Mammary epithelial cell (primary cell): Measurements from ENCODE around the gene RALGPS1.

Experiments
- EZH2 ChIP-seq: IDR thresholded peaks from 2 replicates; pipeline ENCODE4 v1.6.1; 2012; ENCODE audit warnings: low read length, inconsistent platforms, borderline replicate concordance
- TF ChIP-seq, protein P1 (sequence below), 2 donors: IDR thresholded peaks in 1 of 2; conservative IDR thresholded peaks in 1 of 2; 2 replicates each; pipeline ENCODE4 v1.5.1; 2011 to 2012; ENCODE audit warnings: inconsistent platforms in 2 of 2, low read length in 2 of 2, mild to moderate bottlenecking in 2 of 2, control low read depth in 1 of 2, low read depth in 1 of 2; ENCODE audit not compliant: insufficient read depth in 1 of 2; ENCODE audit errors: extremely low read depth in 1 of 2

GRCh38 chr9:127088724-127089615 is 174.4 kb downstream of the RALGPS1 start:
- TF ChIP-seq, protein P1, sequence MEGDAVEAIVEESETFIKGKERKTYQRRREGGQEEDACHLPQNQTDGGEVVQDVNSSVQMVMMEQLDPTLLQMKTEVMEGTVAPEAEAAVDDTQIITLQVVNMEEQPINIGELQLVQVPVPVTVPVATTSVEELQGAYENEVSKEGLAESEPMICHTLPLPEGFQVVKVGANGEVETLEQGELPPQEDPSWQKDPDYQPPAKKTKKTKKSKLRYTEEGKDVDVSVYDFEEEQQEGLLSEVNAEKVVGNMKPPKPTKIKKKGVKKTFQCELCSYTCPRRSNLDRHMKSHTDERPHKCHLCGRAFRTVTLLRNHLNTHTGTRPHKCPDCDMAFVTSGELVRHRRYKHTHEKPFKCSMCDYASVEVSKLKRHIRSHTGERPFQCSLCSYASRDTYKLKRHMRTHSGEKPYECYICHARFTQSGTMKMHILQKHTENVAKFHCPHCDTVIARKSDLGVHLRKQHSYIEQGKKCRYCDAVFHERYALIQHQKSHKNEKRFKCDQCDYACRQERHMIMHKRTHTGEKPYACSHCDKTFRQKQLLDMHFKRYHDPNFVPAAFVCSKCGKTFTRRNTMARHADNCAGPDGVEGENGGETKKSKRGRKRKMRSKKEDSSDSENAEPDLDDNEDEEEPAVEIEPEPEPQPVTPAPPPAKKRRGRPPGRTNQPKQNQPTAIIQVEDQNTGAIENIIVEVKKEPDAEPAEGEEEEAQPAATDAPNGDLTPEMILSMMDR (conservative IDR thresholded peaks at IDR 0.05 in 1 of 2, IDR thresholded peaks at IDR 0.05 in 1 of 2; ENCODE audit: extremely low read depth in 1 of 2, insufficient read depth in 1 of 2, low read depth in 1 of 2, low read length in 2 of 2) = no peak
- TF ChIP-seq EZH2 = no peak
